ENCODE results near the gene SFN.
"Not testable (repeated sequence)": the region's sequence is repeated elsewhere in the genome, so short reads cannot be mapped to it uniquely, and the experiment has no call there.

Gene SFN

GRCh38 chr1:26838474-26839338, 24.2 kb upstream of the SFN start:
- no peak for DNase-seq

GRCh38 chr1:26839339-26839722, 23.6 kb upstream of the SFN start:
- DNase-seq: no peak

GRCh38 chr1:26839779-26840178, 23.2 kb upstream of the SFN start:
- DNase-seq: no peak

- DNase-seq: no peak
Observed at GRCh38 chr1:26844424-26845196, 18.3 kb upstream of the SFN start.

- DNase-seq: not testable (repeated sequence)
Observed at GRCh38 chr1:26847826-26848225, 15.1 kb upstream of the SFN start.

- peak in 1 of 56 donors; percentile 16 for DNase-seq
Observed at GRCh38 chr1:26848499-26848898, 14.4 kb upstream of the SFN start.

- DNase-seq: peak in 3 of 56 donors; percentile 32 to 39 (median 37)
Observed at GRCh38 chr1:26848941-26849774, 13.8 kb upstream of the SFN start.

GRCh38 chr1:26851106-26851684, 11.8 kb upstream of the SFN start:
- no peak for DNase-seq

- no peak for DNase-seq
Observed at GRCh38 chr1:26852701-26853100, 10.2 kb upstream of the SFN start.

- peak in 47 of 56 donors; percentile 5 to 79 (median 40) for DNase-seq
Observed at GRCh38 chr1:26853156-26853555, 9.8 kb upstream of the SFN start.

- no peak for DNase-seq
Observed at GRCh38 chr1:26853600-26853999, 9.3 kb upstream of the SFN start.

GRCh38 chr1:26854906-26855305, 8.0 kb upstream of the SFN start:
- no peak for DNase-seq

- DNase-seq: no peak
Observed at GRCh38 chr1:26855636-26856035, 7.3 kb upstream of the SFN start.

GRCh38 chr1:26856181-26856580, 6.8 kb upstream of the SFN start:
- no peak for DNase-seq

- no peak for DNase-seq
Observed at GRCh38 chr1:26856604-26857469, 6.1 kb upstream of the SFN start.

GRCh38 chr1:26857473-26858060, 5.4 kb upstream of the SFN start:
- DNase-seq: no peak

- no peak for DNase-seq
Observed at GRCh38 chr1:26858160-26858559, 4.8 kb upstream of the SFN start.

GRCh38 chr1:26858891-26859640, 3.9 kb upstream of the SFN start:
- no peak for DNase-seq

GRCh38 chr1:26861286-26861701, 1.7 kb upstream of the SFN start:
- no peak for DNase-seq
